T-helper 2 cell treated with Interferon-gamma antibody and Interleukin-4, amounts not matched to agents 5 μg/mL and 100 μg/mL, for 36 hours (primary cell): Measurements from ENCODE around the gene TAF3.

Source experiments
- DNase-seq: peaks from one replicate; pipeline ENCODE4 v3.0.0; 2021; ENCODE audit warnings: low spot score
- H3K27ac Mint-ChIP-seq: one replicate; pipeline ENCODE4 v1.8.0; 2021; ENCODE audit warnings: mild to moderate bottlenecking, mixed read lengths
- H3K27me3 Mint-ChIP-seq: one replicate; pipeline ENCODE4 v1.8.0; 2021; ENCODE audit warnings: low read depth, mixed read lengths
- H3K36me3 Mint-ChIP-seq: one replicate; pipeline ENCODE4 v1.8.0; 2021; ENCODE audit warnings: low read depth, mixed read lengths
- H3K4me1 Mint-ChIP-seq: one replicate; pipeline ENCODE4 v1.8.0; 2021; ENCODE audit warnings: low read depth, mixed read lengths
- H3K4me3 Mint-ChIP-seq: one replicate; pipeline ENCODE4 v1.8.0; 2022; ENCODE audit warnings: mild to moderate bottlenecking, moderate library complexity, mixed read lengths
- H3K9me3 Mint-ChIP-seq: one replicate; pipeline ENCODE4 v1.8.0; 2021; ENCODE audit warnings: mixed read lengths

Gene TAF3

GRCh38 chr10:7832060-7832459 is 13.8 kb downstream of the TAF3 start:
- DNase-seq: no peak
- Mint-ChIP-seq H3K27ac (no peak overlapping the region), H3K4me3 (no peak overlapping the region), H3K27me3 (no peaks in the 10 kb centered on the region), H3K36me3 (peaks cover 30% of the 10 kb centered on the region), H3K4me1 (peaks cover 8% of the 10 kb centered on the region), H3K9me3 (no peaks in the 10 kb centered on the region)

GRCh38 chr10:7833210-7833609 is 14.9 kb downstream of the TAF3 start:
- no peak overlapping the region for H3K4me3 Mint-ChIP-seq
- no peak overlapping the region for H3K27ac Mint-ChIP-seq
- no peak for DNase-seq
- no peaks in the 10 kb centered on the region for H3K27me3 Mint-ChIP-seq
- no peaks in the 10 kb centered on the region for H3K9me3 Mint-ChIP-seq
- H3K36me3 Mint-ChIP-seq: peaks cover 29% of the 10 kb centered on the region
- H3K4me1 Mint-ChIP-seq: peaks cover 8% of the 10 kb centered on the region

GRCh38 chr10:7834262-7834661 is 16.0 kb downstream of the TAF3 start:
- no peaks in the 10 kb centered on the region for H3K27me3 Mint-ChIP-seq
- H3K4me3 Mint-ChIP-seq: no peak overlapping the region
- H3K4me1 Mint-ChIP-seq: peaks cover 8% of the 10 kb centered on the region
- peaks cover 27% of the 10 kb centered on the region for H3K36me3 Mint-ChIP-seq
- H3K27ac Mint-ChIP-seq: no peak overlapping the region
- no peaks in the 10 kb centered on the region for H3K9me3 Mint-ChIP-seq
- no peak for DNase-seq

DNA sequence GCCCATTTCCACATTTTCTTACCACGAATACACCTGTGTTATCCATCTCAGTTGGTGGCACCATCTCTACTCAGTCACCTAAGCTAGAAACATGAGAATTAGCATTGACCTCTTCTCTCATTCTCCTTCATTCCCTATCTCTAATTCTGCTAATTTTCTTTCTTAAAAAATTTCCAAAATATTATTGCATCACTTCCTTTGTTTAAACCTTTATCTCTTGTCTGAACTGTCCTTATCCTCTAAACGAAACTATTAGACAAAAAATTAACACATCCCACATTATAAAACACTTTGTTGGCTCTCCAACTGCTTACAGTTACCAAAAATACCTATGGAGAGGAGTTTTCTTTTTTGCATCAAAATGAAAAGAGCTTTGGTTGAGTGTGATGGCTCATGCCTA is 18.3 kb downstream of the TAF3 start:
- peaks cover 24% of the 10 kb centered on the region for H3K36me3 Mint-ChIP-seq
- no peak overlapping the region for H3K4me3 Mint-ChIP-seq

DNA sequence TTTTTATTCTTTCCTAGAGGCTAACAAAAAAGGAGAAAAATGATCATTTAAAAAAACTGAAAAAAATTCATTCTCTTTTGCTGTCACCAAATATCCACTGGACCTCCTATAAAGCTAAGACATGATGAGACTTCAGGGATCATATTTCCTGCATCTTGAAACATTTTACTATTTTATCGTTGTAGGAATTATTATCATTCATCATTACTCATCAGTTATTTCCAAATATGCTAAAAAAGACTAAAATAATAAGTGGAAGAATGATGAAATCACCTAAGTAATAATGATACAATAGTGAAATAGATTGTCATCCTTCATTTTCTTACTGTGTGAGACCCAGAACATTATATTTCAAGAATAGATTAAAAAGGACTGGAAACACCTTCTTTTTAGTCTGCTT is 28.3 kb downstream of the TAF3 start:
- DNase-seq: no peak
- Mint-ChIP-seq H3K27ac (no peak overlapping the region), H3K27me3 (no peaks in the 10 kb centered on the region), H3K9me3 (no peaks in the 10 kb centered on the region), H3K36me3 (peaks cover 3% of the 10 kb centered on the region), H3K4me3 (no peak overlapping the region), H3K4me1 (no peaks in the 10 kb centered on the region)

More for the DNA sequence above, 18.3 kb downstream of the TAF3 start:
- peaks cover 9% of the 10 kb centered on the region for H3K4me1 Mint-ChIP-seq
- H3K27me3 Mint-ChIP-seq: no peaks in the 10 kb centered on the region
- no peak for DNase-seq
- no peaks in the 10 kb centered on the region for H3K9me3 Mint-ChIP-seq
- no peak overlapping the region for H3K27ac Mint-ChIP-seq

GRCh38 chr10:7853226-7853842 is 35.0 kb downstream of the TAF3 start:
- Mint-ChIP-seq H3K4me1 (peaks cover 2% of the 10 kb centered on the region), H3K27ac (no peak overlapping the region)
- no peak for DNase-seq

DNA sequence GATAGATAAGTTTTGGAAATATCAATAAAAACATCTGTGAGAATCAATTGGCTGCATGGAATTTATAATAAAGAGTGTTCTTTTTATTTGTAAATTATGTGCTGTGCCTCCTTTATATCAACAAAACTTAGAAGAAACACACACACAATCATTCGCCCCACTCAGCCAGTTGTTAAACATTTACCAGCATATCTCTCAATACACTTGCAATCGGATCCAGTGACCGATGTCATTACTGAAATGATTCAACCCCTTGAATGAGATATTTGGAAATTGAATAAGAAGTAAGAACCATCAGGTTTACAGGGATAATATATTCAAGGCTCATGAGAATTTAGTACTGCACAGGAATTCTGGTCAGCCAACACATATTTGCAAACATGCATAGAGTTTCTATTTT is 35.6 kb downstream of the TAF3 start:
- peaks cover 4% of the 10 kb centered on the region for H3K9me3 Mint-ChIP-seq
- no peak overlapping the region for H3K4me3 Mint-ChIP-seq
- H3K27me3 Mint-ChIP-seq: no peaks in the 10 kb centered on the region
- peaks cover 1% of the 10 kb centered on the region for H3K36me3 Mint-ChIP-seq
- DNase-seq: no peak
- peaks cover 2% of the 10 kb centered on the region for H3K4me1 Mint-ChIP-seq
- no peak overlapping the region for H3K27ac Mint-ChIP-seq

More at GRCh38 chr10:7853226-7853842, 35.0 kb downstream of the TAF3 start:
- Mint-ChIP-seq H3K9me3 (peaks cover 2% of the 10 kb centered on the region), H3K36me3 (peaks cover 2% of the 10 kb centered on the region), H3K4me3 (no peak overlapping the region), H3K27me3 (no peaks in the 10 kb centered on the region)

DNA sequence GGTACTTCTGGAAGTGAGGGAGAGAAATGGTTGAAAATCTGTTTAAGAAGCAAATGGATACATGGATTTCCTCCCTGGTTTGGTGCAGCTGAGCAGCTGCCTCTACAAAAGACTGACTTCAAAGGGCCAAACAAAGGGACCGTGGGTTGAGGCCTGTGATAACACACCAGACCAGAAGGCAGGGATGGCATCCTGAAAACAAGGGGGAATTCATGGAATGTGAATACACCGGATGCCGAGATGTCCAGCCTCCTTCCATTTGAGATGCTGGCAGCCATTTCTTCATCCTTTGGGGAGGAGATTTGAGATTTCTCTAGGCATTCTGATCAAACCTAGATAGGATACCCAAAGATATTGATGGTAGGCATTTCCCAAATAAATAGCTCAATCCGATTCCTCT is 36.9 kb downstream of the TAF3 start:
- Mint-ChIP-seq H3K9me3 (peaks cover 11% of the 10 kb centered on the region), H3K4me3 (no peak overlapping the region), H3K27ac (no peak overlapping the region), H3K36me3 (peaks cover 6% of the 10 kb centered on the region), H3K4me1 (peaks cover 2% of the 10 kb centered on the region), H3K27me3 (no peaks in the 10 kb centered on the region)
- no peak for DNase-seq

GRCh38 chr10:7856678-7857077 is 38.4 kb downstream of the TAF3 start:
- H3K27ac Mint-ChIP-seq: no peak overlapping the region
- no peak overlapping the region for H3K4me3 Mint-ChIP-seq
- H3K27me3 Mint-ChIP-seq: no peaks in the 10 kb centered on the region
- no peak for DNase-seq
- peaks cover 21% of the 10 kb centered on the region for H3K9me3 Mint-ChIP-seq
- H3K36me3 Mint-ChIP-seq: peaks cover 11% of the 10 kb centered on the region
- H3K4me1 Mint-ChIP-seq: peaks cover 2% of the 10 kb centered on the region

GRCh38 chr10:7857262-7857661 is 39.0 kb downstream of the TAF3 start:
- Mint-ChIP-seq H3K27ac (no peak overlapping the region), H3K9me3 (peaks cover 27% of the 10 kb centered on the region), H3K4me1 (peaks cover 2% of the 10 kb centered on the region), H3K36me3 (peaks cover 16% of the 10 kb centered on the region), H3K4me3 (no peak overlapping the region), H3K27me3 (no peaks in the 10 kb centered on the region)
- DNase-seq: no peak

GRCh38 chr10:7861509-7862120 is 43.3 kb downstream of the TAF3 start:
- no peak overlapping the region for H3K4me3 Mint-ChIP-seq
- H3K27me3 Mint-ChIP-seq: no peaks in the 10 kb centered on the region
- no peak overlapping the region for H3K27ac Mint-ChIP-seq
- peaks cover 28% of the 10 kb centered on the region for H3K36me3 Mint-ChIP-seq
- peaks cover 37% of the 10 kb centered on the region for H3K9me3 Mint-ChIP-seq
- DNase-seq: no peak
- H3K4me1 Mint-ChIP-seq: peaks cover 3% of the 10 kb centered on the region

GRCh38 chr10:7862121-7862514 is 43.8 kb downstream of the TAF3 start:
- DNase-seq: no peak
- peaks cover 37% of the 10 kb centered on the region for H3K9me3 Mint-ChIP-seq
- peaks cover 28% of the 10 kb centered on the region for H3K36me3 Mint-ChIP-seq
- no peak overlapping the region for H3K27ac Mint-ChIP-seq
- H3K4me1 Mint-ChIP-seq: peaks cover 3% of the 10 kb centered on the region
- no peaks in the 10 kb centered on the region for H3K27me3 Mint-ChIP-seq
- no peak overlapping the region for H3K4me3 Mint-ChIP-seq

- DNase-seq: no peak
- peaks cover 3% of the 10 kb centered on the region for H3K4me1 Mint-ChIP-seq
- peaks cover 23% of the 10 kb centered on the region for H3K36me3 Mint-ChIP-seq
- H3K27me3 Mint-ChIP-seq: no peaks in the 10 kb centered on the region
- H3K27ac Mint-ChIP-seq: no peak overlapping the region
- peaks cover 21% of the 10 kb centered on the region for H3K9me3 Mint-ChIP-seq
- no peak overlapping the region for H3K4me3 Mint-ChIP-seq
Observed at GRCh38 chr10:7866176-7866575, 47.9 kb downstream of the TAF3 start.

- H3K27ac Mint-ChIP-seq: no peak overlapping the region
- DNase-seq: no peak
- H3K27me3 Mint-ChIP-seq: no peaks in the 10 kb centered on the region
- no peaks in the 10 kb centered on the region for H3K36me3 Mint-ChIP-seq
- no peaks in the 10 kb centered on the region for H3K9me3 Mint-ChIP-seq
- H3K4me1 Mint-ChIP-seq: peaks cover 11% of the 10 kb centered on the region
- peak overlapping the region; percentile 85 for H3K4me3 Mint-ChIP-seq
Observed at GRCh38 chr10:7872041-7872442, 53.7 kb downstream of the TAF3 start.

DNA sequence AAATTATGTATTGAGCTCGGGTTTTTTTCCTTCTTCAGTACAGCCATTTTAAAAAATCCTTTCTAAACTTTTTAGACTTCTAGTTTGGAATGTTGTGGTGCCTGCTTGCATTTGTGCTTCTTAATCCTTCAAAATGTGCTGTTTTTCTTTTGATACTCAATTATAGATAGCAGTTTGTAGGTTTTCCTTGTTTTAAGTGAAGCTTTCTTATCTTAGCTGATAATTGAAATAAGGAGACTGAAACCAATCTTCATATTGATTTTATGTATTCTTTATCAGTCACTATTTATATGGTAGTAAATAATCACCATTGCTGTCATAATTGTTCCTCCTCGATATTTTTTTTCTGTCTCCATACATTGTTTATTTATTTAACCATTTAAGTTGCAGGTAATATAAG is 56.6 kb downstream of the TAF3 start:
- Mint-ChIP-seq H3K27me3 (no peaks in the 10 kb centered on the region), H3K27ac (no peak overlapping the region), H3K36me3 (no peaks in the 10 kb centered on the region), H3K4me1 (peaks cover 11% of the 10 kb centered on the region), H3K9me3 (no peaks in the 10 kb centered on the region), H3K4me3 (no peak overlapping the region)
- no peak for DNase-seq
